Osteoblast (primary cell): ENCODE data around the gene RNU5B-1. TPM values are rescaled to one million over a fixed set of nuclear protein-coding genes. Genes with fewer than 3 reads are reported as not detected.
A peak's percentile ranks its signal among the peaks of the same experiment; 100 is the strongest.

Experiments
- DNase-seq: peaks from one replicate; pipeline ENCODE4 v3.0.0; 2011; ENCODE audit warnings: low spot score, mixed read lengths; ENCODE audit not compliant: insufficient read length; ENCODE audit errors: missing footprints
- H2AFZ ChIP-seq: 2 replicates; pipeline ENCODE4 v1.6.0; 2011; ENCODE audit warnings: mild to moderate bottlenecking, low read length
- H3K27ac ChIP-seq: 2 replicates; pipeline ENCODE4 v1.5.1; 2011; ENCODE audit warnings: mild to moderate bottlenecking, low read depth, low read length, moderate library complexity
- H3K27me3 ChIP-seq: 2 replicates; pipeline ENCODE4 v1.6.0; 2012; ENCODE audit warnings: mild to moderate bottlenecking, control low read depth, inconsistent platforms, low read length, moderate library complexity; ENCODE audit not compliant: insufficient read depth
- H3K36me3 ChIP-seq: 2 replicates; pipeline ENCODE4 v1.5.1; 2011; ENCODE audit warnings: mild to moderate bottlenecking, low read length, control low read depth, moderate library complexity; ENCODE audit not compliant: insufficient read depth
- H3K4me1 ChIP-seq: 2 replicates; pipeline ENCODE4 v1.5.1; 2011; ENCODE audit warnings: mild to moderate bottlenecking, low read length, control low read depth, moderate library complexity; ENCODE audit not compliant: insufficient read depth
- H3K4me2 ChIP-seq: 2 replicates; pipeline ENCODE4 v1.6.0; 2011; ENCODE audit warnings: mild to moderate bottlenecking, low read length; ENCODE audit not compliant: insufficient read depth
- H3K4me3 ChIP-seq: fragments of 200-600 bp; sonication (generic); 3 replicates; pipeline ENCODE4 v1.5.1; 2012; ENCODE audit warnings: mild to moderate bottlenecking, low read length, inconsistent platforms; ENCODE audit not compliant: insufficient read depth
- H3K79me2 ChIP-seq: 2 replicates; pipeline ENCODE4 v1.6.0; 2012; ENCODE audit warnings: mild to moderate bottlenecking, low read length, control low read depth, inconsistent platforms; ENCODE audit not compliant: insufficient read depth
- H3K9me3 ChIP-seq: 2 replicates; pipeline ENCODE4 v1.5.1; 2011; ENCODE audit warnings: low read depth, low read length, control low read depth
- H4K20me1 ChIP-seq: 2 replicates; pipeline ENCODE4 v1.6.0; 2012; ENCODE audit warnings: mild to moderate bottlenecking, low read length, control low read depth; ENCODE audit not compliant: insufficient read depth
- CTCF ChIP-seq: IDR thresholded peaks from 2 replicates; pipeline ENCODE4 v1.5.1; 2011; ENCODE audit warnings: mild to moderate bottlenecking, low read depth, low read length, moderate library complexity; ENCODE audit errors: extremely low read depth
- total RNA-seq: library from RNA; depleted of rRNA; stranded (reverse); fragments of >200 nt; gene quantifications from 2 replicates; pipeline ENCODE4 v1.2.3, GENCODE V29; 2012

Gene RNU5B-1
- total RNA-seq, 1 donor: not detected

GRCh38 chr15:65335278-65336055 lies 31.0 kb downstream of the RNU5B-1 start:
- Histone ChIP-seq H2AFZ (no peak overlapping the region), H4K20me1 (no peaks in the 10 kb centered on the region), H3K4me3 (no peak overlapping the region), H3K27ac (no peak overlapping the region), H3K9me3 (no peaks in the 10 kb centered on the region), H3K36me3 (no peaks in the 10 kb centered on the region), H3K79me2 (no peaks in the 10 kb centered on the region), H3K4me2 (no peak overlapping the region), H3K4me1 (no peaks in the 10 kb centered on the region), H3K27me3 (peaks cover 28% of the 10 kb centered on the region)
- peak; percentile 73 for DNase-seq
- TF ChIP-seq CTCF: no peak

DNA sequence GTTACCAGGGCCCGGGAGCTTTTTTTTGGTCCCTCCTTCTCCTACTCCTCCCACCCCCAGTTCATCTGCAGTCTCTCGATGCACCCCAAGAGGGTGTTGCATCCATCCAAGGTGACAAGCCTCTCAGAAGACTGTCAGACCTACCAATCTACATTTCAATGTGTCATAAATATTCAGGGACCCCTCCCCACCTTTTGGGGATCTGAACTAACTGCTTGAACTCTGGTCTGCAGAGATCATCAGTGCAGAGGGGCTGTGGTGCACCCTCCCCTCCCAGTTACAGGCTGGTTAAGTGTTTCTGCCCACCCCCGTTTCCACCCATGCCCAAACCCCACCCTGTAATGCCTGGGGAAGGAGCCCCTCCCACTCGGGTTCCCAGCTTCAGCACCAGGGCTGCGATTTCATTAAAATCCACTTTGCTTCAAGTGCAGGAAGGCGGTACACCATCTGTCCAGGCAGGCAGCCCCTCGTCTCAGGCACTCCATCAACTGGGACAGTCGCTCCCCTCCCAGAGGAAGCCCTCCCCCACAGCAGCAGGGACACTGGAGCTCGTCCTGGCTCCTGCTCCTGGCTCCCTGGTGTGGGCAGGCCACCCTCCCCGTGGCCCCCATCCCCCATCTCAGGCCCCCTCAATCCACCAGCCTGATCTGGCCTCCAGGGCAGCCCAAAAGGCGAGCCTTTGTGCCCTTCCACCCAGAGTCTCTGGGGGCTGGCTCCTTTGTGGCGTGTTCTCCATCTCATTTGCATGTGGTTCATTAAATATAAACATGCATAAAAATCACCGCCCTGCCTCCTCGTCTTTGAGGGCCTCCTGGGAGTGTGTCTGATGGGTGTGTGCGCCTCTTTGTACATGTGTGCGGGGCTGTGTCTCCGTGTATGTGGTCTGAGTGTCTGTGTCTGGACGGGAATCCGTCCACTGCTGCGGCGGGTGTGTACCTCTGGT lies 32.3 kb downstream of the RNU5B-1 start:
- no peaks in the 10 kb centered on the region for H4K20me1 ChIP-seq
- no peaks in the 10 kb centered on the region for H3K4me1 ChIP-seq
- DNase-seq: no peak
- no peak overlapping the region for H3K4me3 ChIP-seq
- TF ChIP-seq CTCF: no peak
- H3K9me3 ChIP-seq: no peaks in the 10 kb centered on the region
- H2AFZ ChIP-seq: no peak overlapping the region
- H3K27me3 ChIP-seq: peaks cover 28% of the 10 kb centered on the region
- H3K36me3 ChIP-seq: no peaks in the 10 kb centered on the region
- no peaks in the 10 kb centered on the region for H3K79me2 ChIP-seq
- no peak overlapping the region for H3K4me2 ChIP-seq
- no peak overlapping the region for H3K27ac ChIP-seq

DNA sequence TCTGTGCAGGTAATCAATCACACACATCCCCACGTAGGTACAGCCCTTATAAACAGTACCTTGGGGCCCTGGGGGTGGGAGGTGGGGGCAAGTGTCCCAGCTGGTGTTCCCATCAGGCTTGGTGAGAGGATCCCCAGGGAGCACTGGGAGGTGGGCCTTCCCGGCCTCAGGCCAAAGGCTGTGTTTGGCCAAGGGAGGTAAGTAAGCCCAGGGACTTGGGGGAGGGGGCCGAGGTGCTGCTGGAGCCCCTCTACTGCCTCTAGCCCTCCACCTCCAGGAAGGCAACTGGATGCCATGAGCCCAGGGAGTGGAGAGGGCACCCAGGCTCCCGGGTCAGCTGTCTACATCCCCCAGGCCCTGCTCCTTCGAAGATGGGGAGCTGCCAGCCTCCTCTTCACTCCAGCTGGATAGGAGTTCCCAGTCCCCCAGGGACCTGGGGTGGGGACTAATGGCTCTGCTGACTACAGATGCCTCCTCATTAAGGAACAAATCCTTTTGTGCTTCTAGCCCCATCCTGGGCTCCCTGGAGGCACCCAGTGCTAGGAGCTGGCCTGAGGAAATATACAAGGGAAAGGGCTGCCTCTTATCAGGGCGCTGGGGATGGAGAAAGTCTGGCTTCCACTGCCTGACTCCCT lies 33.1 kb downstream of the RNU5B-1 start:
- no peaks in the 10 kb centered on the region for H3K79me2 ChIP-seq
- H3K4me2 ChIP-seq: no peak overlapping the region
- no peaks in the 10 kb centered on the region for H3K4me1 ChIP-seq
- H3K9me3 ChIP-seq: no peaks in the 10 kb centered on the region
- H3K36me3 ChIP-seq: no peaks in the 10 kb centered on the region
- no peaks in the 10 kb centered on the region for H4K20me1 ChIP-seq
- H2AFZ ChIP-seq: no peak overlapping the region
- peaks cover 28% of the 10 kb centered on the region for H3K27me3 ChIP-seq
- DNase-seq: peak; percentile 51
- TF ChIP-seq CTCF: no peak
- H3K27ac ChIP-seq: no peak overlapping the region
- no peak overlapping the region for H3K4me3 ChIP-seq

- no peak for DNase-seq
- Histone ChIP-seq H3K79me2 (no peaks in the 10 kb centered on the region), H3K9me3 (no peaks in the 10 kb centered on the region), H2AFZ (no peak overlapping the region), H3K4me2 (no peak overlapping the region), H3K27me3 (peaks cover 28% of the 10 kb centered on the region), H3K36me3 (no peaks in the 10 kb centered on the region), H4K20me1 (no peaks in the 10 kb centered on the region), H3K27ac (no peak overlapping the region), H3K4me3 (no peak overlapping the region), H3K4me1 (no peaks in the 10 kb centered on the region)
- TF ChIP-seq CTCF: no peak
These were observed 33.9 kb downstream of the RNU5B-1 start for GRCh38 chr15:65338366-65338765.
